ENCODE results near the gene NPTX2.

- TF ChIP-seq CTCF (conservative IDR thresholded peaks at IDR 0.05; ENCODE audit: low read length) (no peak), EZH2phosphoT487 (IDR thresholded peaks at IDR 0.05; ENCODE audit: borderline replicate concordance, low read depth, low read length) (no peak)
These were observed 11.9 kb downstream of the NPTX2 start for GRCh38 chr7:98629001-98629431.

Measured in OCI-LY7 (cell line).